Subcutaneous abdominal adipose tissue (tissue), 5 donors: ENCODE measurements around the gene HYAL3.
"Not testable (repeated sequence)": the region's sequence is repeated elsewhere in the genome, so short reads cannot be mapped to it uniquely, and the experiment has no call there.

Experiments
- H3K27ac ChIP-seq: one replicate; pipeline ENCODE4 v1.7.0; 2013; ENCODE audit warnings: low read depth, mild to moderate bottlenecking, inconsistent platforms, low read length, moderate library complexity
- H3K27me3 ChIP-seq, 5 donors: one replicate each; pipeline ENCODE4 v1.7.0; 2013; ENCODE audit warnings: low read length in 5 of 5, inconsistent platforms in 1 of 5; ENCODE audit not compliant: control insufficient read depth in 5 of 5, insufficient read depth in 4 of 5
- H3K36me3 ChIP-seq, 5 donors: one replicate each; pipeline ENCODE4 v1.7.0; 2013; ENCODE audit warnings: low read length in 5 of 5; ENCODE audit not compliant: control insufficient read depth in 5 of 5, insufficient read depth in 5 of 5
- H3K4me1 ChIP-seq, 5 donors: one replicate each; pipeline ENCODE4 v1.7.0; 2013; ENCODE audit warnings: low read length in 5 of 5, mild to moderate bottlenecking in 3 of 5, moderate library complexity in 1 of 5; ENCODE audit not compliant: control insufficient read depth in 5 of 5, insufficient read depth in 5 of 5
- H3K4me3 ChIP-seq, 5 donors: one replicate each; pipeline ENCODE4 v1.7.0; 2013; ENCODE audit warnings: low read length in 5 of 5, low read depth in 1 of 5
- H3K9ac ChIP-seq, 5 donors: one replicate each; pipeline ENCODE4 v1.7.0; 2013; ENCODE audit warnings: low read length in 5 of 5, mild to moderate bottlenecking in 4 of 5, moderate library complexity in 3 of 5
- H3K9me3 ChIP-seq, 5 donors: one replicate each; pipeline ENCODE4 v1.7.0; 2013; ENCODE audit warnings: low read length in 5 of 5; ENCODE audit not compliant: control insufficient read depth in 5 of 5
- donor health status: healthy.
- donor health status: healthy.
- donor health status: healthy.
- donor health status: healthy.
- donor health status: healthy.

The HYAL3 gene

DNA sequence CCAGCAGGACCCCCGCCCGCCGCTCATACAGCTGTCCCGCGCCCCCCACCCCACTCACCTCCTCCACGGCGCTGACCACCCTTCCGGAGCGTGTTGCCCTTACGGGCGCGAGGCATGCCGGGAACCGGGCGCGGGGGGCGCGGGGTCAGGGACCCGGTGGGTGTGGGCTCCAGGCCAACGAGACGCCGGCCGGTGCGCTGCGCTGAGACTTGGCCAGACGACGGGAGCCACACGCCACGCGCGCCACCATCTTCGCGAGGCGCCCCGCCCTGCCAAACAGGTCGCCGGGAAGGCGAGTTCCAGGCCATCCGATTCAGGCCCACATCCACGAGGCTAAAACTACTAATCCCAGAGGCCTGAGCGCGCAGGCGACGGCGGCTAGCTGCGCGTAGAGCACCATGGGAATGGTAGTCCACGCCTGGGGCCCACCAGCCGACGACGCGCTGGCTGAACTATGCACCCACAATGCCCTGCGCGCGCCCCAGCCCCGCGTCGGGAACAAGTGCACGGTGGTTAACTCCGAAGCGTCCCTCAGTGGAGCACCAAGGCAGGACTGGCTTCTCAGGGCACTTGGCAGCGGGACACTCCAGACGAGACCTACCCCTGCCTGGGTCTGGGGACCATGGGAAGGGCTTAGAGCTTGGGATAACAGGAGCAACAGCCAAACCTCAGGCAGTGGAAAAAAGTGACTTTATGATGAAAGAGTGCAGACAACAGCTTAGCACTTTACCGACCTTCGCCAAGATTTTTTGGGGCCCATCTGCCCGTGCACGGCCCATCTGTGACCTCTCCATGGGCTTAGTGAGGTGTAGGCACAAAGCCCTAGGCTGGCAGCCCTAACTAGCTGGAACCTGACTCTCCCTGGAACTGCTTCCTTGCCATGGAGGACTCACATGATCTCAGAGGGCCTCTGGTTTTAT, 6.8 kb downstream of the HYAL3 start, which contains the start of gene IFRD2:
IFRD2 (minus strand) TSS at position 271 of the 920 bp plus-strand sequence; CDS start at position 116, 155 bp downstream.
- H3K9ac ChIP-seq = peak within 1 kb of the TSS; percentile 75 to 93 (median 81)
- H3K9me3 ChIP-seq = no peaks in the 10 kb centered on the region
- no peaks in the 10 kb centered on the region for H3K27me3 ChIP-seq
- peaks cover 6 to 31% (median 26%) of the 10 kb centered on the region in 5 donors for H3K4me1 ChIP-seq
- peak within 1 kb of the TSS; percentile 80 to 91 (median 83) for H3K4me3 ChIP-seq
- peaks cover 0 to 38% (median 35%) of the 10 kb centered on the region in 5 donors for H3K36me3 ChIP-seq
- peak within 1 kb of the TSS; percentile 91 for H3K27ac ChIP-seq

DNA sequence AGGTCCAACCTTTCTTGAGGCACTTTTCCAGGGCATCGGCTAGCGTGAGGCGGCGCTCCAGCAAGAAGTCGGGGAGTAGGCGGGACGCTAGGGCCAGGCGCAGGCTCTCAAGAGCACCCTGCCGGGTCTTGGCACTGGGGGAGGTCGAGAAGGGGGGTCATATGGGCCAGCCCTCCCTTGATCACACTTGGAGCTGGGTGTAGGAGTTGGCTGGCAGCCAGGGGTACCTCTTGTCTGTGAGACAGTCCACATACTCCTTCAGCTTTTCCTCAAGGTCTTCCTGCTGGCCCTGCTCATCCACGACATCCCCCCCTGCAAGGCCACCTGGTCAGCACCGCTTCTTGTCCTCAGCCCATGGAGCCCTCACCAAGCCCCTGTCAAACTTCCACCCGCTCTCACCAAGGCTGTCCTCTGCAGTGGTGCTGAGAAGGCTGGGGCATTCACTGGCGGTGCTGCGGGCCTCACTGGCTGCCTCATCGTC, 9.0 kb downstream of the HYAL3 start:
- Histone ChIP-seq H3K27ac (no peak overlapping the region), H3K4me1 (peaks cover 6 to 31% (median 26%) of the 10 kb centered on the region in 5 donors), H3K36me3 (peaks cover 0 to 42% (median 41%) of the 10 kb centered on the region in 5 donors), H3K4me3 (no peak overlapping the region), H3K9me3 (no peaks in the 10 kb centered on the region), H3K27me3 (no peaks in the 10 kb centered on the region), H3K9ac (no peak overlapping the region)

DNA sequence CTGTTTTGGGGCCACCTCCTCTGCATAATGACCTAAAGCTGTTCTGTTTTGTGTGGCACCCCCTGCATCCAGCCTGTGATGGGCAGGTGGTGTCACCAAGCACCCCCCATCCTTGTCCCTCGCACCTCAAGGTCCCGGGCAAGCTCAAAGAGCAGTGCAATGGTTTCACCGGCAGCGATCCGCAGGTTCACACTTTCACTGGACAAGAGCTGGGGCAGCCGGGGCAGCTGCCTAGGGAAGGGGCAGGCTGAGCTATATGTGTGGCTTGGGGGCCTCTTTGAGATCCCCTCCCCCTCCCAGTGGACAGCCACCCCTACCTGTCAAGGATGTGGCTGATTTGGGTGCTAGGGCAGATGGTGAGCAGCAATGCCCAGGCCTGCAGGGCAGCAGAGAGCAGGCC, 10.1 kb downstream of the HYAL3 start:
- no peak overlapping the region for H3K27ac ChIP-seq
- no peak overlapping the region for H3K9ac ChIP-seq
- peaks cover 6 to 31% (median 26%) of the 10 kb centered on the region in 5 donors for H3K4me1 ChIP-seq
- H3K36me3 ChIP-seq = peaks cover 0 to 42% (median 41%) of the 10 kb centered on the region in 5 donors
- H3K9me3 ChIP-seq = no peaks in the 10 kb centered on the region
- H3K27me3 ChIP-seq = no peaks in the 10 kb centered on the region
- no peak overlapping the region for H3K4me3 ChIP-seq

DNA sequence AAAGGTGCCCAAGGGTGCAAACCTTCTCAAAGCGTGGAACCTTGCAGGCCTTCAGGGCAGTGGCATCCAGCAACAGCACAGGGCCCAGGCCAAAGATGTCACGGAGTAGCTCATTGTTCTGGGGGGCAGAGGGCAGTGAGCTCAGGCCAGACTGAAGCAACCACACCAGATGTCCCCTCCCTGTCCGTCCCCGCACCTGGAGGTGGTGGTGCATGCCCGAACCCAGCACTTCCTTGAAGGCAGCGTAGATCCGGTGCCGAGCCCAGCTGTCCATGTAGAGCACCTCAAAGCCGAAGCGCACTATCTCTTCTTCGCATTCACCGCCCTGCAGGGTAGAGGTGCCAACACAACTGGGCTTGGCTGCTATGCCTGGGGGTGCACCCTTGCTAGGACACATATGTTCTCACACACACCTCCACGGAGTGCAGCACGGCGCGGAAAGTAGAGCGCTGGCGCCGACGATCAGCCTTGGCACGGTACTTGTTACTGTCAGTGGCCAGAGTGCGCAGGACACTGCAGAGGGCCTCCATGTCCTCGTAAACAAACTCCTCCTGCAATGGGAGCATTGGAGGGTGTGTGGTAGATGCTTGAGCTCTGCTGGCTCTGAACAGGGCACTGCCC, 10.7 kb downstream of the HYAL3 start:
- Histone ChIP-seq H3K36me3 (peaks cover 0 to 42% (median 41%) of the 10 kb centered on the region in 5 donors), H3K4me1 (peaks cover 6 to 26% (median 25%) of the 10 kb centered on the region in 5 donors), H3K9ac (no peak overlapping the region), H3K27me3 (no peaks in the 10 kb centered on the region), H3K27ac (no peak overlapping the region), H3K4me3 (no peak overlapping the region), H3K9me3 (no peaks in the 10 kb centered on the region)

DNA sequence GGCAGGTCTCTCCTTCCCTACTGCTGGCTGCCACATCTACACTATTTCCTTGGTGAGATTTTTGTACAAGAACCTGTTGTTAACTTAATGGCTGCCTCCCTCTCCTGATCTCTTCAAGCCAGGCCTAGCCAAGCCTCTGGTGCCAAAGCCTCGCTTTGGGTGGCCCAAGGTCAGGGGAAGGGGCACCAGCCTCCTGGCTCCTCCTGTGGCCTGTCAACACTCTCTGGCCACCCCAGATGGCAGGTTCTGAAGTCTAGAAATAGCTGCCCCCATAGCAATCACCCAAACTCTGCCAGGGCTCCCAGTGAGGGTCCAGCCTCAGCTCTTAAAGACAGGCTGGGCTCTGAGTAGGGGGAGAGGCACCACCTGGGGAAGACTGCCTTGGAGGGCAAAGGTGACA, 11.9 kb downstream of the HYAL3 start:
- no peaks in the 10 kb centered on the region for H3K27me3 ChIP-seq
- H3K9ac ChIP-seq = no peak overlapping the region
- peaks cover 2 to 16% (median 14%) of the 10 kb centered on the region in 5 donors for H3K4me1 ChIP-seq
- H3K4me3 ChIP-seq = no peak overlapping the region
- H3K9me3 ChIP-seq = no peaks in the 10 kb centered on the region
- peaks cover 0 to 42% (median 41%) of the 10 kb centered on the region in 5 donors for H3K36me3 ChIP-seq
- H3K27ac ChIP-seq = no peak overlapping the region

DNA sequence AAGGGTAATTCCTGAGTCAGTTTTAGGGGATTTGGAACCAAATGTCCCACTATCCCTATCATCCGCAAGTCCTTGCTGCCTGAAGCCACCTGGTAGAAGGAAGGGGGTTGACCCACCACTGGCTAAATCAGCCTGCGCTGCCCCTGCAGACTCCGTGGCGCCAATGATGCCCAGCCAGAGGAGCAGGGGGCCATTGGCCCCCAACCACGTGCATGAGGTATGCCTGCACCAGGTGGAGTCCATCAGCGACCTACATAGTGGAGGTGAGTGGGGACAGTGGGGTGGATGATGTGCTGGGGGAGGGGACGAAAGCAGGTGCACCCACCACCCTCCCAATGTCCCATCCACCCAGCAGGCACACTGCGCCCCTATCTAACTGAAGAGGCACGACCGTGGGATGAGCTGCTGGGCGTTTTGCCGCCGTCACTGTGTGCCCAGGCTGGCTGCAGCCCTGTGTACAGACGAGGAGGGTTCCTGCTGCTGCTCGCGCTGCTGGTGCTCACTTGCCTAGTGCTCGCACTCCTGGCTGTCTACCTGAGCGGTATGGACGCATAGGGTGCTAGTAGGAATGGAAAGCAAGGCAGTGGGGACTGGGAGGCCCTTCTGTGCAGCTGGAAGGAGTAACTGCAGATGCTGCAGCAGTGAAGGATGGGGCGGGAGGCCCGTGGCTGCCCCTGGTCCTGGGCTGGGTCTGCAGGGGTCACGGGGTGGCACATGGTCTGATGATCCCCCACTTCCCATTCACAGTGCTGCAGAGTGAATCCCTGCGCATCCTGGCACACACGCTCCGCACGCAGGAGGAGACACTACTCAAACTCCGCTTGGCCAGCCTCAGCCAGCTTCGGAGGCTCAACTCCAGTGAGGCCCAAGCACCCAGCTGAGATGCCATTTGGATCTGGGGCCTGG, 12.6 kb downstream of the HYAL3 start:
- Histone ChIP-seq H3K4me3 (no peak overlapping the region), H3K27ac (no peak overlapping the region), H3K9me3 (no peaks in the 10 kb centered on the region), H3K27me3 (no peaks in the 10 kb centered on the region), H3K4me1 (peaks cover 2 to 13% (median 11%) of the 10 kb centered on the region in 5 donors), H3K36me3 (peaks cover 0 to 42% (median 41%) of the 10 kb centered on the region in 5 donors), H3K9ac (no peak overlapping the region)

DNA sequence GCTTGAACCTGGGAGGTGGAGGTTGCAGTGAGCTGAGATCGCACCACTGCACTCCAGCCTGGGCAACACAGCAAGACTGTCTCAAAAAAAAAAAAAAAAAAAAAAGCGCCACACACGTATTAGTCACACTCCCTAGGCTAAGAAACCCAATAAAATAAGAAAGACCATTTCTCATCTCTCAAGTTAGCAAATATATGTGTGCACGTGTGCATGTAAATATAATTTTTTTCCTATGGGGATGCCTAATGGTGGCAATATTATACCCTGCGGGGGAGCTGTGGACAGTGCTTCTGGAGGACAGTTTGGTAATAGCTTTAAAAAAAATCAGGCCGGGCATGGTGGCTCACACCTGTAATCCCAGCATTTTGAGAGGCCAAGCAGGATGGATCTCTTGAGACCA, 15.1 kb downstream of the HYAL3 start:
- peaks cover 0 to 28% (median 27%) of the 10 kb centered on the region in 5 donors for H3K36me3 ChIP-seq
- not testable (repeated sequence) for H3K9me3 ChIP-seq, H3K4me3 ChIP-seq, H3K27ac ChIP-seq, H3K27me3 ChIP-seq, H3K4me1 ChIP-seq, H3K9ac ChIP-seq

DNA sequence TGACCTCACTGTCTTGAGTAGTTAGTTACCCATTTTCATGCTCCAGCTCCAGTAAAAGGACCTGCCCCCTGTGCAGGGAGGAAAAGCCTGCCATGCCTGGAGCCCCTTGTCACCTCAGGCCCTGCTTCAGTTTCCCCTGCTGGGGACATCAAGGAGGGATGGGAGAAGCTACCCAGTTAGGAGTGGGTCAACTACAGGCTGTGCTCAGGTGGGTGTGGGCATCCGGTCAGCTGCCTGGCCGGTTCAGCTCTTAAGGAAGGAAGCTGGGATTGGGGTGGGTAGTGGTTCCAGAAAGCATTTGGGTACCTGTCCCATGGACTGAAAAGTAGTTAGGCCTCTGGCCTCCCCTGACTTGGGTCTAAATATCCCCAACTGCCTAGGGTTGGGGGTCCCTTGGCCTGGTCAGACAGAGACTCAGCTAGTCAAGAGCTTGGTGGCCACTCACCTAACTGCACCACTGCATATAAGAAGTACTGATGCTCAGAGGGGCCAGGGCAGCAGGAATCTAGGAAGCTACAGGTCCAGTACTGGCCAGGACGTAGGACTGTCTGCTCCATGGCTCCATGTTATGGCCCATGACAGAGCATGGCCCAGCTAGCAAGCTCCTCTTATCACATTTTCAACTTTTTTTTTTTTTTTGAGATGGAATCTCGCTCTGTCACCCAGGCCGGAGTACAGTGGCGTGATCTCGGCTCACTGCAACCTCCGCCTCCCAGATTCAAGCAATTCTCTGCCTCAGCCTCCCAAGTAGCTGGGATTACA, 19.8 kb downstream of the HYAL3 start:
- Histone ChIP-seq H3K4me3 (no peak overlapping the region), H3K9ac (peak overlapping the region in 1 of 5 donors; percentile 27)

DNA sequence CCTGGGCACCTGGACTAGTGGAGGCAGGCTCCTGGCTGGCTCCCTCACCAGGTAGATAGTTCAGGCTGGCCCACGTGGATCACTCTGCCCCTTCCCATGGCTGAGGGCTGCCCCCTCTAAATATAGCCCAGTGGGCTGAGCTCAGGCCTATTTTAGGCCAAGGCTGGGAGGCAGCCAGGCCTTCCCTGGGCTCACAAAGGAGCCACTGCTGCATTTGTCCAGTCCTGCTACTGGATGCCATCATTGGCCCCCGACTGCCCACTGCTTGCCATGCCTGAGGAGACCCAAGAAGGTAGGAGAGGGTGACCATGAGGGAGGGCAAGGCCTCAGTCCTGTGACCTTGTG, 20.4 kb downstream of the HYAL3 start, which contains the start of gene LSMEM2:
LSMEM2 (plus strand) TSS at position 208 of the 345 bp plus-strand sequence; CDS start at position 235, 27 bp downstream.
- no peak within 1 kb of the TSS for H3K4me3 ChIP-seq
- H3K36me3 ChIP-seq = peaks cover 0 to 5% (median 0%) of the 10 kb centered on the region in 5 donors
- no peak within 1 kb of the TSS for H3K27ac ChIP-seq
- peaks cover 0 to 22% (median 8%) of the 10 kb centered on the region in 5 donors for H3K4me1 ChIP-seq
- H3K27me3 ChIP-seq = peaks cover 0 to 9% (median 3%) of the 10 kb centered on the region in 5 donors
- no peaks in the 10 kb centered on the region for H3K9me3 ChIP-seq
- H3K9ac ChIP-seq = peak within 1 kb of the TSS in 1 of 5 donors; percentile 27

More for the DNA sequence above, 19.8 kb downstream of the HYAL3 start:
- Histone ChIP-seq H3K27ac (no peak overlapping the region), H3K9me3 (no peaks in the 10 kb centered on the region), H3K4me1 (peaks cover 0 to 16% (median 4%) of the 10 kb centered on the region in 5 donors), H3K27me3 (peaks cover 0 to 9% (median 3%) of the 10 kb centered on the region in 5 donors), H3K36me3 (peaks cover 0 to 5% (median 0%) of the 10 kb centered on the region in 5 donors)
